BJ (cell line): ENCODE results near the gene GRIN3A. TPM values are rescaled to one million over a fixed set of nuclear protein-coding genes. Genes with fewer than 3 reads are reported as not detected.
"Not testable (repeated sequence)": the region's sequence is repeated elsewhere in the genome, so short reads cannot be mapped to it uniquely, and the experiment has no call there.

Experiments
- CTCF ChIA-PET: fragments of 350-600 bp; formaldehyde crosslinking; extraction: SDS; loops from one replicate; lab custom pipeline; 2021; ENCODE audit warnings: antibody characterized with exemption, inconsistent platforms; lab: Yijun Ruan, JAX
- POLR2A ChIA-PET: fragments of 300-600 bp; sonication (Branson Sonifier 250); formaldehyde crosslinking; extraction: SDS; loops from one replicate; lab custom pipeline; 2021; ENCODE audit warnings: antibody characterized with exemption; lab: Charles Lee
- DNase-seq: peaks from one replicate; pipeline ENCODE4 v3.0.0-alpha.2; 2011; ENCODE audit warnings: low read depth
- H3K27me3 ChIP-seq: 2 replicates; pipeline ENCODE4 v1.6.0; 2011; ENCODE audit warnings: low read length; ENCODE audit not compliant: control insufficient read depth, insufficient read depth
- H3K36me3 ChIP-seq: 2 replicates; pipeline ENCODE4 v1.5.1; 2011; ENCODE audit warnings: low read length; ENCODE audit not compliant: control insufficient read depth, insufficient read depth
- H3K4me3 ChIP-seq: 2 replicates; pipeline ENCODE4 v1.5.1; 2011; ENCODE audit warnings: low read depth, mild to moderate bottlenecking, control low read depth, low read length
- polyA plus RNA-seq: library from polyadenylated mRNA; depleted of rRNA; stranded (reverse); fragments of >200 nt; gene quantifications from 2 replicates; pipeline ENCODE4 v1.2.3, GENCODE V29; 2011
- TF ChIP-seq, protein P1 (sequence below): IDR thresholded peaks from 2 replicates; pipeline ENCODE4 v1.5.1; 2011; ENCODE audit warnings: low read depth, mild to moderate bottlenecking, control low read depth, inconsistent platforms, low read length, moderate library complexity; ENCODE audit not compliant: insufficient read depth

GRIN3A gene
- polyA plus RNA-seq, 1 experiment, result not detected

- TF ChIP-seq, protein P1, sequence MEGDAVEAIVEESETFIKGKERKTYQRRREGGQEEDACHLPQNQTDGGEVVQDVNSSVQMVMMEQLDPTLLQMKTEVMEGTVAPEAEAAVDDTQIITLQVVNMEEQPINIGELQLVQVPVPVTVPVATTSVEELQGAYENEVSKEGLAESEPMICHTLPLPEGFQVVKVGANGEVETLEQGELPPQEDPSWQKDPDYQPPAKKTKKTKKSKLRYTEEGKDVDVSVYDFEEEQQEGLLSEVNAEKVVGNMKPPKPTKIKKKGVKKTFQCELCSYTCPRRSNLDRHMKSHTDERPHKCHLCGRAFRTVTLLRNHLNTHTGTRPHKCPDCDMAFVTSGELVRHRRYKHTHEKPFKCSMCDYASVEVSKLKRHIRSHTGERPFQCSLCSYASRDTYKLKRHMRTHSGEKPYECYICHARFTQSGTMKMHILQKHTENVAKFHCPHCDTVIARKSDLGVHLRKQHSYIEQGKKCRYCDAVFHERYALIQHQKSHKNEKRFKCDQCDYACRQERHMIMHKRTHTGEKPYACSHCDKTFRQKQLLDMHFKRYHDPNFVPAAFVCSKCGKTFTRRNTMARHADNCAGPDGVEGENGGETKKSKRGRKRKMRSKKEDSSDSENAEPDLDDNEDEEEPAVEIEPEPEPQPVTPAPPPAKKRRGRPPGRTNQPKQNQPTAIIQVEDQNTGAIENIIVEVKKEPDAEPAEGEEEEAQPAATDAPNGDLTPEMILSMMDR, result no peak
- ChIA-PET POLR2A (no interaction called here), CTCF (interaction anchor here (0.8 to 2.6 kb wide), 4 partner anchors 10 to 847 kb away, joined by 3 to 9 read pairs (median 4); no protein-coding TSS in a partner anchor)
- Histone ChIP-seq H3K4me3 (no peak overlapping the region), H3K27me3 (no peaks in the 10 kb centered on the region), H3K36me3 (peaks cover 11% of the 10 kb centered on the region)
- DNase-seq, result no peak
Measured at GRCh38 chr9:101561740-101562139, 176.7 kb downstream of the GRIN3A start.

- H3K36me3 ChIP-seq, DNase-seq, H3K4me3 ChIP-seq, POLR2A ChIA-PET, H3K27me3 ChIP-seq: not testable (repeated sequence)
- CTCF ChIA-PET, result interaction anchor here (0.5 to 2.3 kb wide), 12 partner anchors 8 to 101 kb away, joined by 3 to 13 read pairs (median 4); partner anchors contain the start of gene RNF20
Measured at GRCh38 chr9:101549472-101550098, 188.9 kb downstream of the GRIN3A start.

GRCh38 chr9:101543098-101543735, 195.2 kb downstream of the GRIN3A start:
- peaks cover 3% of the 10 kb centered on the region for H3K36me3 ChIP-seq
- no peak overlapping the region for H3K4me3 ChIP-seq
- CTCF ChIA-PET, result no interaction called here
- DNase-seq, result no peak
- POLR2A ChIA-PET, result no interaction called here
- TF ChIP-seq, protein P1, result no peak
- H3K27me3 ChIP-seq, result no peaks in the 10 kb centered on the region

- peaks cover 3% of the 10 kb centered on the region for H3K36me3 ChIP-seq
- ChIA-PET CTCF (interaction anchor here (0.6 to 1.2 kb wide), 4 partner anchors 9 to 85 kb away, joined by 3 to 4 read pairs (median 4); no protein-coding TSS in a partner anchor), POLR2A (no interaction called here)
- TF ChIP-seq, protein P1, result no peak
- H3K4me3 ChIP-seq, result no peak overlapping the region
- DNase-seq, result no peak
- H3K27me3 ChIP-seq, result no peaks in the 10 kb centered on the region
Measured at GRCh38 chr9:101540069-101540468, 198.4 kb downstream of the GRIN3A start.

DNA sequence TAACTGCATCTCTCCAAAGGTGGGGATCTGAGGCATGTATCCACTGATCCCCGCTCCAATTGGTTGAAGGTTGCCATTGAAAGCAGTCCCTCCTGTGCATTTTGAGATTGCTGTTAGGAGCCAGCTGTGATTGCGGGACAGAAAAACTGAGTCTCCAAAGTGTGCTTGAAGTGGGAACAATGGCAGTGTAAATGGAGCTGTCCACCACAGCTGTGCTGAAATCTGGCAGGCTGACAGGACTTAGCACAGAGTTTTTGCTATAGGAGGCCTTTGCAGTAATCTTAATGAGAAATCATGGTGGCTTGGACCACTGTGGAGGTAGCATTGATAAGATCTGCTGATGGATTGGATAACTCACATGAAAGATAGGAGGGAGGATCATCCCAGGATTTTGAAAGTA, 201.5 kb downstream of the GRIN3A start:
- H3K4me3 ChIP-seq, result no peak overlapping the region
- H3K36me3 ChIP-seq, result peaks cover 3% of the 10 kb centered on the region
- no peak for DNase-seq
- TF ChIP-seq, protein P1, result no peak
- CTCF ChIA-PET, result interaction anchor here (0.6 to 23.6 kb wide), 7 partner anchors 9 to 942 kb away, joined by 3 to 490 read pairs (median 4); no protein-coding TSS in a partner anchor
- POLR2A ChIA-PET, result no interaction called here
- H3K27me3 ChIP-seq, result no peaks in the 10 kb centered on the region
